TTC549 (cell line): ENCODE measurements around the gene MCF2L.

ENCODE experiments used
- FAIRE-seq: peaks from 2 replicates; lab custom pipeline; 2012; peaks lifted over from hg19 to GRCh38; lab: Jason Lieb, UNC

MCF2L gene

GRCh38 chr13:113084943-113085540, 116.0 kb downstream of the MCF2L start:
- no peak for FAIRE-seq

GRCh38 chr13:113086031-113086750, 117.2 kb downstream of the MCF2L start:
- FAIRE-seq: no peak

- no peak for FAIRE-seq
These were observed 118.2 kb downstream of the MCF2L start for GRCh38 chr13:113086991-113087922.

GRCh38 chr13:113087923-113088690, 119.1 kb downstream of the MCF2L start:
- no peak for FAIRE-seq

GRCh38 chr13:113088691-113089020, 119.6 kb downstream of the MCF2L start:
- no peak for FAIRE-seq

GRCh38 chr13:113089693-113090414, 120.8 kb downstream of the MCF2L start:
- no peak for FAIRE-seq

- no peak for FAIRE-seq
These were observed 121.4 kb downstream of the MCF2L start for GRCh38 chr13:113090415-113090770.

GRCh38 chr13:113090806-113091205, 121.8 kb downstream of the MCF2L start:
- no peak for FAIRE-seq

- no peak for FAIRE-seq
These were observed 122.3 kb downstream of the MCF2L start for GRCh38 chr13:113091211-113091771.

- no peak for FAIRE-seq
These were observed 123.1 kb downstream of the MCF2L start for GRCh38 chr13:113091891-113092775.

- FAIRE-seq: no peak
These were observed 124.0 kb downstream of the MCF2L start for GRCh38 chr13:113092776-113093579.

GRCh38 chr13:113093580-113094409, 124.8 kb downstream of the MCF2L start:
- FAIRE-seq: no peak

- no peak for FAIRE-seq
These were observed 125.4 kb downstream of the MCF2L start for GRCh38 chr13:113094410-113094800.

- no peak for FAIRE-seq
These were observed 126.4 kb downstream of the MCF2L start for GRCh38 chr13:113095146-113096051.

GRCh38 chr13:113096052-113096744, 127.2 kb downstream of the MCF2L start:
- no peak for FAIRE-seq

- FAIRE-seq: no peak
These were observed 127.8 kb downstream of the MCF2L start for GRCh38 chr13:113096745-113097305.

GRCh38 chr13:113097651-113098050, 128.6 kb downstream of the MCF2L start:
- no peak for FAIRE-seq
